HL-60 (cell line): ENCODE results near the gene AK8.

ENCODE experiments used
- POLR2AphosphoS5 ChIP-seq: IDR thresholded peaks from 2 replicates; pipeline ENCODE4 v1.6.1; 2012; ENCODE audit warnings: low read depth
- TF ChIP-seq, protein P1 (sequence below): IDR thresholded peaks from one replicate; pipeline ENCODE4 v1.5.1; 2011; ENCODE audit warnings: low read length, control low read depth, inconsistent platforms; ENCODE audit not compliant: insufficient read depth
- TF ChIP-seq, protein P2 (sequence below): IDR thresholded peaks from 2 replicates; pipeline ENCODE4 v1.6.1; 2012; ENCODE audit warnings: low read depth; ENCODE audit not compliant: insufficient replicate concordance

DNA sequence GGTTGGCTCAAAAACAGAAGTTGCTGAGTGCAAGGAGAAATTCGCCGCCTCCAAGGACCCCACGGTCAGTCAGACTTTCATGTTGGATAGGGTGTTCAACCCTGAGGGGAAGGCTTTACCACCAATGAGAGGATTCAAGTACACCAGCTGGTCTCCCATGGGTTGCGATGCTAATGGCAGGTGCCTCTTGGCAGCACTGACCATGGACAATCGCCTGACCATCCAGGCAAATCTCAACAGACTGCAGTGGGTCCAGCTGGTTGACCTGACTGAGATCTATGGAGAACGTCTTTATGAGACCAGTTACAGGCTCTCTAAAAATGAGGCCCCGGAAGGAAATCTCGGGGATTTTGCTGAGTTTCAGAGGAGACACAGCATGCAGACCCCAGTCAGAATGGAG lies 200.1 kb downstream of the AK8 start:
- TF ChIP-seq, protein P1, sequence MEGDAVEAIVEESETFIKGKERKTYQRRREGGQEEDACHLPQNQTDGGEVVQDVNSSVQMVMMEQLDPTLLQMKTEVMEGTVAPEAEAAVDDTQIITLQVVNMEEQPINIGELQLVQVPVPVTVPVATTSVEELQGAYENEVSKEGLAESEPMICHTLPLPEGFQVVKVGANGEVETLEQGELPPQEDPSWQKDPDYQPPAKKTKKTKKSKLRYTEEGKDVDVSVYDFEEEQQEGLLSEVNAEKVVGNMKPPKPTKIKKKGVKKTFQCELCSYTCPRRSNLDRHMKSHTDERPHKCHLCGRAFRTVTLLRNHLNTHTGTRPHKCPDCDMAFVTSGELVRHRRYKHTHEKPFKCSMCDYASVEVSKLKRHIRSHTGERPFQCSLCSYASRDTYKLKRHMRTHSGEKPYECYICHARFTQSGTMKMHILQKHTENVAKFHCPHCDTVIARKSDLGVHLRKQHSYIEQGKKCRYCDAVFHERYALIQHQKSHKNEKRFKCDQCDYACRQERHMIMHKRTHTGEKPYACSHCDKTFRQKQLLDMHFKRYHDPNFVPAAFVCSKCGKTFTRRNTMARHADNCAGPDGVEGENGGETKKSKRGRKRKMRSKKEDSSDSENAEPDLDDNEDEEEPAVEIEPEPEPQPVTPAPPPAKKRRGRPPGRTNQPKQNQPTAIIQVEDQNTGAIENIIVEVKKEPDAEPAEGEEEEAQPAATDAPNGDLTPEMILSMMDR = no peak
- TF ChIP-seq POLR2AphosphoS5 = no peak
- TF ChIP-seq, protein P2, sequence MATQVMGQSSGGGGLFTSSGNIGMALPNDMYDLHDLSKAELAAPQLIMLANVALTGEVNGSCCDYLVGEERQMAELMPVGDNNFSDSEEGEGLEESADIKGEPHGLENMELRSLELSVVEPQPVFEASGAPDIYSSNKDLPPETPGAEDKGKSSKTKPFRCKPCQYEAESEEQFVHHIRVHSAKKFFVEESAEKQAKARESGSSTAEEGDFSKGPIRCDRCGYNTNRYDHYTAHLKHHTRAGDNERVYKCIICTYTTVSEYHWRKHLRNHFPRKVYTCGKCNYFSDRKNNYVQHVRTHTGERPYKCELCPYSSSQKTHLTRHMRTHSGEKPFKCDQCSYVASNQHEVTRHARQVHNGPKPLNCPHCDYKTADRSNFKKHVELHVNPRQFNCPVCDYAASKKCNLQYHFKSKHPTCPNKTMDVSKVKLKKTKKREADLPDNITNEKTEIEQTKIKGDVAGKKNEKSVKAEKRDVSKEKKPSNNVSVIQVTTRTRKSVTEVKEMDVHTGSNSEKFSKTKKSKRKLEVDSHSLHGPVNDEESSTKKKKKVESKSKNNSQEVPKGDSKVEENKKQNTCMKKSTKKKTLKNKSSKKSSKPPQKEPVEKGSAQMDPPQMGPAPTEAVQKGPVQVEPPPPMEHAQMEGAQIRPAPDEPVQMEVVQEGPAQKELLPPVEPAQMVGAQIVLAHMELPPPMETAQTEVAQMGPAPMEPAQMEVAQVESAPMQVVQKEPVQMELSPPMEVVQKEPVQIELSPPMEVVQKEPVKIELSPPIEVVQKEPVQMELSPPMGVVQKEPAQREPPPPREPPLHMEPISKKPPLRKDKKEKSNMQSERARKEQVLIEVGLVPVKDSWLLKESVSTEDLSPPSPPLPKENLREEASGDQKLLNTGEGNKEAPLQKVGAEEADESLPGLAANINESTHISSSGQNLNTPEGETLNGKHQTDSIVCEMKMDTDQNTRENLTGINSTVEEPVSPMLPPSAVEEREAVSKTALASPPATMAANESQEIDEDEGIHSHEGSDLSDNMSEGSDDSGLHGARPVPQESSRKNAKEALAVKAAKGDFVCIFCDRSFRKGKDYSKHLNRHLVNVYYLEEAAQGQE = no peak
